HepG2 (cell line): ENCODE results near the gene HDLBP. TPM values are rescaled to one million over a fixed set of nuclear protein-coding genes. Genes with fewer than 3 reads are reported as not detected.
A peak's percentile ranks its signal among the peaks of the same experiment; 100 is the strongest.

ENCODE experiments used
- ATAC-seq: fragments of 200-7000 bp; cut with Tn5 transposase; 3 replicates; pipeline ENCODE4 v1.9.1; 2020; ENCODE audit warnings: mild to moderate bottlenecking, moderate library complexity
- BruUV-seq: library from RNA; stranded (reverse); fragments of 400-500 nt; replicated peaks from 2 replicates; lab custom pipeline; 2021; lab: Mats Ljungman, UMichigan
- CTCF ChIA-PET: fragments of 300-600 bp; formaldehyde crosslinking; extraction: SDS; loops from one replicate; lab custom pipeline; 2021; ENCODE audit warnings: low total read pairs, inconsistent platforms, low intra/inter-chr PET ratio; lab: Yijun Ruan, JAX
- POLR2A ChIA-PET: fragments of 350-600 bp; sonication (Branson Sonifier 250); formaldehyde crosslinking; loops from one replicate; lab custom pipeline; 2020; ENCODE audit warnings: antibody characterized with exemption, inconsistent platforms; lab: Yijun Ruan, JAX
- DNase-seq: peaks from one replicate; pipeline ENCODE4 v3.0.0-alpha.2; 2015; ENCODE audit warnings: low spot score
- FAIRE-seq: peaks from 3 replicates; lab custom pipeline; 2011; peaks lifted over from hg19 to GRCh38; lab: Jason Lieb, UNC
- H2AFZ ChIP-seq: one replicate; pipeline ENCODE4 v1.6.1; 2011; ENCODE audit warnings: low read length, inconsistent platforms
- H3K27ac ChIP-seq: fragments of 300-600 bp; 3 replicates; pipeline ENCODE4 v1.8.0; 2011; ENCODE audit warnings: mixed run types, mild to moderate bottlenecking, mixed read lengths, low read length, inconsistent platforms; ENCODE audit not compliant: insufficient read depth; ENCODE audit errors: extremely low read length
- H3K27me3 ChIP-seq, 2 experiments: fragments of 200-600 bp in 1 of 2; 2 replicates in 1 of 2; 3 replicates in 1 of 2; pipeline versions ENCODE4 v1.6.0 to v1.8.0; 2011; ENCODE audit warnings: low read length in 2 of 2, mild to moderate bottlenecking in 2 of 2, moderate library complexity in 2 of 2, inconsistent platforms in 1 of 2; ENCODE audit not compliant: insufficient read depth in 2 of 2, control insufficient read depth in 1 of 2
- H3K36me3 ChIP-seq, 2 experiments: fragments of 200-600 bp in 1 of 2; replicated peaks in 1 of 2; 2 replicates in 1 of 2; 3 replicates in 1 of 2; pipeline versions ENCODE4 v1.5.1 to v1.8.0; 2011; ENCODE audit warnings: low read length in 2 of 2, inconsistent platforms in 1 of 2; ENCODE audit not compliant: insufficient read depth in 2 of 2, control insufficient read depth in 1 of 2
- H3K4me1 ChIP-seq: 2 replicates; pipeline ENCODE4 v1.5.1; 2012; ENCODE audit warnings: low read length, inconsistent platforms; ENCODE audit not compliant: insufficient read depth
- H3K4me2 ChIP-seq: 2 replicates; pipeline ENCODE4 v1.6.0; 2011; ENCODE audit warnings: low read depth, low read length, inconsistent platforms
- H3K4me3 ChIP-seq, 3 experiments: fragments of 200-600 bp in 1 of 3; sonication (generic), shearing (Covaris generic) in 1 of 3; replicated peaks in 1 of 3; 2 replicates each; pipeline ENCODE4 v1.5.1; 2011 to 2016; ENCODE audit warnings: low read length in 3 of 3, inconsistent platforms in 2 of 3, low read depth in 2 of 3, mild to moderate bottlenecking in 2 of 3, control low read depth in 1 of 3, mixed read lengths in 1 of 3; ENCODE audit not compliant: insufficient read depth in 1 of 3
- H3K79me2 ChIP-seq: one replicate; pipeline ENCODE4 v1.6.1; 2011; ENCODE audit warnings: low read length, inconsistent platforms; ENCODE audit not compliant: insufficient read depth
- H3K9ac ChIP-seq: 2 replicates; pipeline ENCODE4 v1.6.0; 2011; ENCODE audit warnings: mild to moderate bottlenecking, low read depth, low read length, inconsistent platforms; ENCODE audit not compliant: insufficient read depth
- H3K9me3 ChIP-seq: 2 replicates; pipeline ENCODE4 v1.5.1; 2012; ENCODE audit warnings: mild to moderate bottlenecking, low read length
- H4K20me1 ChIP-seq: 2 replicates; pipeline ENCODE4 v1.6.0; 2011; ENCODE audit warnings: inconsistent platforms, mild to moderate bottlenecking, low read length, moderate library complexity; ENCODE audit not compliant: insufficient read depth
- RFX1 ChIP-seq: fragments of 450-650 bp; IDR thresholded peaks from 2 replicates; pipeline ENCODE4 v1.6.1; 2017
- ZBTB7B ChIP-seq: sonication (generic); formaldehyde crosslinking; IDR thresholded peaks from 2 replicates; pipeline ENCODE4 v1.4.0; 2020; ENCODE audit warnings: missing genetic modification reagents
- ZNF574 ChIP-seq: sonication (generic); formaldehyde crosslinking; IDR thresholded peaks from 2 replicates; pipeline ENCODE4 v1.4.0; 2020; ENCODE audit warnings: missing genetic modification reagents
- WGBS: methylation state at CpG from one replicate; pipeline ENCODE4 v1.1.6; 2017; ENCODE audit warnings: low lambda C conversion rate; 5-methylcytosine and 5-hydroxymethylcytosine counted together
- in situ Hi-C: cut with HindIII; loops from 2 replicates; pipeline ENCODE4 v1.10.0; 2017; ENCODE audit warnings: low pct_unique_long_range_greater_than_20kb; ENCODE audit not compliant: extremely low pct_ligation_motif_present
- intact Hi-C: fragments of 100-400 bp; cut with micrococcal nuclease; formaldehyde crosslinking; loops from one replicate; pipeline ENCODE4 v1.10.0; 2022; ENCODE audit not compliant: unreplicated experiment
- polyA plus RNA-seq, 8 experiments: library from polyadenylated mRNA; depleted of rRNA in 3 of 8; stranded (reverse) in 7 of 8; unstranded in 1 of 8; fragments of >200 nt; fragmentation: Illumina TruSeq in 4 of 8; extraction: Trizol in 4 of 8; gene quantifications; 2 replicates each; pipeline versions ENCODE4 v1.2.1 to v1.2.3, GENCODE V29; 2011 to 2016; ENCODE audit warnings: low read depth in 4 of 8, missing spikeins in 1 of 8, mixed read lengths in 1 of 8; ENCODE audit not compliant: insufficient read depth in 1 of 8
- total RNA-seq, 5 experiments: library from RNA; depleted of rRNA; stranded (reverse); fragments of >200 nt; fragmentation: Illumina TruSeq; extraction: Trizol; gene quantifications; 2 replicates each; pipeline ENCODE4 v1.2.3, GENCODE V29; 2016; ENCODE audit warnings: low read depth in 1 of 5
- TF ChIP-seq, protein P1 (sequence below): fragments of 450-650 bp; IDR thresholded peaks from 2 replicates; pipeline ENCODE4 v1.6.1; 2016
- TF ChIP-seq, protein P2 (sequence below): sonication (generic); formaldehyde crosslinking; IDR thresholded peaks from 2 replicates; pipeline ENCODE4 v1.5.1; 2020; ENCODE audit warnings: mild to moderate bottlenecking, missing genetic modification reagents, moderate library complexity

The HDLBP gene
- total and polyA plus RNA-seq, 2 of the 13 experiments (the other 11 are each of a cell fraction or from before 2014, with no cell fraction given), result 464 to 707 TPM

DNA sequence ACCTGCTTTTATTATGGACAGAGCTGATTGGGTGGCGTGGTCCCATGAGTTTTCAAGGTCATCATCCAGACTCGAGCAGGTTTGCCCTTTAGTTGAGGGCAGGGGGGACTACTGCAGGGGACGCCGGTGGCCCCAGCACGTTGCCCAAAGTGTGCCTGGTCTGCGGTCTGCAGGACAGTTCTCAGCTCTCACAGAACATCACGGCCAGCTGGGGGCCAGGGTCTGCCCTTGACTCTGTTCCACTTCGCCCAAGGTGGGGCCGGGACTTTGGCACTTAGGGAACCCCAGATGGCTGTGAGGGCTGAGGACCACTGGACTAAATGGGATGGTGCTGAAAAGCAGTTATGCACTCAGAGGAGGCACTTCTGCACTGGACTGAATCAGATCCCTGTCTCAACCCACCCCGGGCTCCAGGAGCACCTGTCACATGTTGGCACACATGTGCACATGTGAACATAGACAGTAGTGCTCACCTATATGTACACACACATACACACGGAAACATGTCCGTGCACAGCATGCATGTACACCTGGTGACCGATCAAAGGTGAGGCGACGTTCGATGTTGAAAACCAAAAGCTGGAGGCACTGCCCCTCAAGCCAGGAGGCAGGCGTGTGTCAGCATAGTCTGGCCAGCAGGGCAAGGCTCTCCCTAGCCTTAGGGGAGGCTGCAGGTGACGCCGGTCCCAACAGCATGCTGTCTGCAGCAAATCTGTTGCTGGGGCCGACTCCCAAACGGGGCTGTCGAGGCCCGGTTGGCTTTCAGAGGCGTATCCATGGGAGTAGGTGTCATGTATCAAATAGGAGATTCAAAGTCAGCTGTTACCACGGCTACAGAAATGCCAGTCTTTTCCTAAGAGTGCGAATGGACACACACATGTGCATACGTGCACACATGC is 116.8 kb downstream of the HDLBP start:
- WGBS, result 44% methylated on average over 21 of the region's 27 CpGs
- DNase-seq, result no peak
- no peak for FAIRE-seq
- ChIA-PET POLR2A (no interaction called here), CTCF (no interaction called here)
- Histone ChIP-seq H3K4me3 (no peak overlapping the region), H4K20me1 (no peaks in the 10 kb centered on the region), H3K27ac (no peak overlapping the region), H3K4me1 (peaks cover 27% of the 10 kb centered on the region), H2AFZ (no peak overlapping the region), H3K4me2 (no peak overlapping the region), H3K79me2 (no peaks in the 10 kb centered on the region), H3K36me3 (no peaks in the 10 kb centered on the region), H3K9ac (no peak overlapping the region), H3K27me3 (peaks cover 21 to 73% of the 10 kb centered on the region in 2 experiments), H3K9me3 (no peaks in the 10 kb centered on the region)
- in situ Hi-C loops, result loop anchor here (5.0 kb wide), 1 partner anchor 356 kb away; no protein-coding TSS in a partner anchor
- intact Hi-C loops, result no loop called here
- TF ChIP-seq, protein P1, sequence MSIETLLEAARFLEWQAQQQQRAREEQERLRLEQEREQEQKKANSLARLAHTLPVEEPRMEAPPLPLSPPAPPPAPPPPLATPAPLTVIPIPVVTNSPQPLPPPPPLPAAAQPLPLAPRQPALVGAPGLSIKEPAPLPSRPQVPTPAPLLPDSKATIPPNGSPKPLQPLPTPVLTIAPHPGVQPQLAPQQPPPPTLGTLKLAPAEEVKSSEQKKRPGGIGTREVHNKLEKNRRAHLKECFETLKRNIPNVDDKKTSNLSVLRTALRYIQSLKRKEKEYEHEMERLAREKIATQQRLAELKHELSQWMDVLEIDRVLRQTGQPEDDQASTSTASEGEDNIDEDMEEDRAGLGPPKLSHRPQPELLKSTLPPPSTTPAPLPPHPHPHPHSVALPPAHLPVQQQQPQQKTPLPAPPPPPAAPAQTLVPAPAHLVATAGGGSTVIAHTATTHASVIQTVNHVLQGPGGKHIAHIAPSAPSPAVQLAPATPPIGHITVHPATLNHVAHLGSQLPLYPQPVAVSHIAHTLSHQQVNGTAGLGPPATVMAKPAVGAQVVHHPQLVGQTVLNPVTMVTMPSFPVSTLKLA, result peak; percentile 94
- TF ChIP-seq, protein P2, sequence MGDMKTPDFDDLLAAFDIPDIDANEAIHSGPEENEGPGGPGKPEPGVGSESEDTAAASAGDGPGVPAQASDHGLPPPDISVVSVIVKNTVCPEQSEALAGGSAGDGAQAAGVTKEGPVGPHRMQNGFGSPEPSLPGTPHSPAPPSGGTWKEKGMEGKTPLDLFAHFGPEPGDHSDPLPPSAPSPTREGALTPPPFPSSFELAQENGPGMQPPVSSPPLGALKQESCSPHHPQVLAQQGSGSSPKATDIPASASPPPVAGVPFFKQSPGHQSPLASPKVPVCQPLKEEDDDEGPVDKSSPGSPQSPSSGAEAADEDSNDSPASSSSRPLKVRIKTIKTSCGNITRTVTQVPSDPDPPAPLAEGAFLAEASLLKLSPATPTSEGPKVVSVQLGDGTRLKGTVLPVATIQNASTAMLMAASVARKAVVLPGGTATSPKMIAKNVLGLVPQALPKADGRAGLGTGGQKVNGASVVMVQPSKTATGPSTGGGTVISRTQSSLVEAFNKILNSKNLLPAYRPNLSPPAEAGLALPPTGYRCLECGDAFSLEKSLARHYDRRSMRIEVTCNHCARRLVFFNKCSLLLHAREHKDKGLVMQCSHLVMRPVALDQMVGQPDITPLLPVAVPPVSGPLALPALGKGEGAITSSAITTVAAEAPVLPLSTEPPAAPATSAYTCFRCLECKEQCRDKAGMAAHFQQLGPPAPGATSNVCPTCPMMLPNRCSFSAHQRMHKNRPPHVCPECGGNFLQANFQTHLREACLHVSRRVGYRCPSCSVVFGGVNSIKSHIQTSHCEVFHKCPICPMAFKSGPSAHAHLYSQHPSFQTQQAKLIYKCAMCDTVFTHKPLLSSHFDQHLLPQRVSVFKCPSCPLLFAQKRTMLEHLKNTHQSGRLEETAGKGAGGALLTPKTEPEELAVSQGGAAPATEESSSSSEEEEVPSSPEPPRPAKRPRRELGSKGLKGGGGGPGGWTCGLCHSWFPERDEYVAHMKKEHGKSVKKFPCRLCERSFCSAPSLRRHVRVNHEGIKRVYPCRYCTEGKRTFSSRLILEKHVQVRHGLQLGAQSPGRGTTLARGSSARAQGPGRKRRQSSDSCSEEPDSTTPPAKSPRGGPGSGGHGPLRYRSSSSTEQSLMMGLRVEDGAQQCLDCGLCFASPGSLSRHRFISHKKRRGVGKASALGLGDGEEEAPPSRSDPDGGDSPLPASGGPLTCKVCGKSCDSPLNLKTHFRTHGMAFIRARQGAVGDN (CRISPR knock-in tag), result 0 out of 2 replicates have a peak, but pooled peaks have one; percentile 4
- TF ChIP-seq RFX1, result peak; percentile 10; the same call in 1 of the 2 replicates
- TF ChIP-seq ZBTB7B (CRISPR knock-in tag), result no peak
- 0 out of 2 replicates have a peak, but pooled peaks have one; percentile 19 for TF ChIP-seq ZNF574 (CRISPR knock-in tag)
- BruUV-seq, result no TSS peak
- peak; percentile 34 for ATAC-seq
